Suppressor macrophage (primary cell): Measurements from ENCODE around the gene KIFBP.
A peak's percentile ranks its signal among the peaks of the same experiment; 100 is the strongest.
"Not testable (repeated sequence)": the region's sequence is repeated elsewhere in the genome, so short reads cannot be mapped to it uniquely, and the experiment has no call there.

Source experiments
- DNase-seq, 4 experiments: peaks; one replicate each; pipeline ENCODE4 v3.0.0-alpha.2; 2020 to 2022
- total RNA-seq, 17 experiments: gene quantifications; one replicate each; lab custom pipeline; 2026; ENCODE audit warnings: mixed read lengths in 6 of 17, inconsistent platforms in 3 of 17; lab: John Stamatoyannopoulos, UW

The KIFBP gene
- total RNA-seq: 24.3 to 46.7 (median 33.7) reads per million in 17 experiments

GRCh38 chr10:68988530-68989316, at the start of gene KIFBP:
KIFBP (plus strand) TSS chr10:68988803; CDS start chr10:68988833, 30 bp downstream.
- DNase-seq: peak; percentile 94 to 98 (median 96)

GRCh38 chr10:68938884-68939283, 49.7 kb upstream of the KIFBP start:
- DNase-seq: no peak

- DNase-seq: not testable (repeated sequence)
Observed at GRCh38 chr10:68940917-68941316, 47.7 kb upstream of the KIFBP start.

GRCh38 chr10:68950598-68950997, 38.0 kb upstream of the KIFBP start:
- DNase-seq: no peak

GRCh38 chr10:68954904-68955303, 33.7 kb upstream of the KIFBP start:
- DNase-seq: no peak

- peak in 2 of 4 experiments; percentile 40 to 42 for DNase-seq
Observed at GRCh38 chr10:68955355-68955831, 33.2 kb upstream of the KIFBP start.

GRCh38 chr10:68955832-68956532, 32.6 kb upstream of the KIFBP start, which contains the start of gene DDX21:
DDX21 (plus strand) TSS chr10:68956170; CDS start chr10:68956226, 56 bp downstream.
- DNase-seq: peak; percentile 90 to 96 (median 95)

GRCh38 chr10:68957284-68957615, 31.4 kb upstream of the KIFBP start:
- no peak for DNase-seq

- no peak for DNase-seq
Observed at GRCh38 chr10:68957654-68958053, 30.9 kb upstream of the KIFBP start.

GRCh38 chr10:68959695-68960527, 28.7 kb upstream of the KIFBP start:
- DNase-seq: no peak

GRCh38 chr10:68963151-68963550, 25.5 kb upstream of the KIFBP start:
- no peak for DNase-seq

- DNase-seq: no peak
Observed at GRCh38 chr10:68973975-68974374, 14.6 kb upstream of the KIFBP start.

- DNase-seq: not testable (repeated sequence)
Observed at GRCh38 chr10:68975936-68976473, 12.6 kb upstream of the KIFBP start.

- not testable (repeated sequence) for DNase-seq
Observed at GRCh38 chr10:68979738-68980137, 8.9 kb upstream of the KIFBP start.

GRCh38 chr10:68981074-68981473, 7.5 kb upstream of the KIFBP start:
- peak in 2 of 4 experiments; percentile 11 to 16 for DNase-seq

GRCh38 chr10:68982389-68982788, 6.2 kb upstream of the KIFBP start:
- no peak for DNase-seq

- DNase-seq: no peak
Observed at GRCh38 chr10:68987611-68988010, 992 bp upstream of the KIFBP start.

- peak in 3 of 4 experiments; percentile 19 to 23 (median 22) for DNase-seq
Observed at GRCh38 chr10:68989317-68989990, 851 bp downstream of the KIFBP start.

- no peak for DNase-seq
Observed at GRCh38 chr10:68992636-68993440, 4.2 kb downstream of the KIFBP start.

- DNase-seq: peak; percentile 35 to 56 (median 44)
Observed at GRCh38 chr10:68997211-68997610, 8.6 kb downstream of the KIFBP start.

GRCh38 chr10:69004821-69005220, 16.2 kb downstream of the KIFBP start:
- peak; percentile 22 to 83 (median 56) for DNase-seq
